Fibroblast of lung (primary cell): Measurements from ENCODE around the gene MEG3. TPM values are rescaled to one million over a fixed set of nuclear protein-coding genes. Genes with fewer than 3 reads are reported as not detected.

Source experiments
- DNase-seq, 2 donors: peaks; one replicate each; pipeline versions ENCODE4 v3.0.0 to v3.0.0-alpha.2; 2010; ENCODE audit warnings: low read depth in 2 of 2
- H2AFZ ChIP-seq: 2 replicates; pipeline ENCODE4 v1.5.1; 2012; ENCODE audit warnings: low read length, control low read depth, inconsistent platforms
- H3K27ac ChIP-seq: 2 replicates; pipeline ENCODE4 v1.5.1; 2011; ENCODE audit warnings: low read length, control low read depth; ENCODE audit not compliant: insufficient read depth
- H3K27me3 ChIP-seq: 2 replicates; pipeline ENCODE4 v1.5.1; 2011; ENCODE audit warnings: mild to moderate bottlenecking, low read length; ENCODE audit not compliant: control insufficient read depth, insufficient read depth
- H3K36me3 ChIP-seq: 2 replicates; pipeline ENCODE4 v1.5.1; 2011; ENCODE audit warnings: low read length; ENCODE audit not compliant: control insufficient read depth, insufficient read depth
- H3K4me1 ChIP-seq: 2 replicates; pipeline ENCODE4 v1.5.1; 2011; ENCODE audit warnings: low read length; ENCODE audit not compliant: control insufficient read depth, insufficient read depth; ENCODE audit errors: extremely low read depth
- H3K4me2 ChIP-seq: 2 replicates; pipeline ENCODE4 v1.5.1; 2011; ENCODE audit warnings: low read length, control low read depth; ENCODE audit not compliant: insufficient read depth; ENCODE audit errors: extremely low read depth
- H3K4me3 ChIP-seq, 4 experiments: fragments of 200-600 bp in 1 of 4; sonication (generic) in 1 of 4; replicated peaks in 1 of 4; 2 replicates each; pipeline ENCODE4 v1.5.1; 2011 to 2016; ENCODE audit warnings: low read length in 4 of 4, low read depth in 3 of 4, mild to moderate bottlenecking in 3 of 4, control low read depth in 2 of 4, inconsistent platforms in 1 of 4, mixed read lengths in 1 of 4; ENCODE audit not compliant: insufficient read depth in 1 of 4; ENCODE audit errors: control extremely low read depth in 1 of 4
- H3K79me2 ChIP-seq: 2 replicates; pipeline ENCODE4 v1.5.1; 2012; ENCODE audit warnings: mild to moderate bottlenecking, low read length, inconsistent platforms; ENCODE audit not compliant: control insufficient read depth, insufficient read depth
- H3K9ac ChIP-seq: 2 replicates; pipeline ENCODE4 v1.5.1; 2011; ENCODE audit warnings: mild to moderate bottlenecking, low read length, control low read depth; ENCODE audit not compliant: insufficient read depth
- H3K9me3 ChIP-seq: 2 replicates; pipeline ENCODE4 v1.5.1; 2012; ENCODE audit warnings: low read depth, low read length; ENCODE audit not compliant: control insufficient read depth, insufficient read depth
- H4K20me1 ChIP-seq: 2 replicates; pipeline ENCODE4 v1.5.1; 2011; ENCODE audit warnings: low read length; ENCODE audit not compliant: control insufficient read depth, insufficient read depth; ENCODE audit errors: extremely low read depth
- CTCF ChIP-seq, 2 donors: IDR thresholded peaks in 1 of 2; conservative IDR thresholded peaks in 1 of 2; 1 replicate in 1 of 2; 2 replicates in 1 of 2; pipeline ENCODE4 v1.5.1; 2011 to 2012; ENCODE audit warnings: low read length in 2 of 2, control low read depth in 1 of 2, inconsistent platforms in 1 of 2, low read depth in 1 of 2, mild to moderate bottlenecking in 1 of 2
- EZH2 ChIP-seq: IDR thresholded peaks from 2 replicates; pipeline ENCODE4 v1.5.1; 2012; ENCODE audit warnings: low read length, control low read depth, mild to moderate bottlenecking; ENCODE audit errors: missing control alignments
- polyA plus RNA-seq, 2 donors: library from polyadenylated mRNA; depleted of rRNA in 1 of 2; stranded (reverse) in 1 of 2; unstranded in 1 of 2; fragments of >200 nt; gene quantifications; 2 replicates each; pipeline ENCODE4 v1.2.1, GENCODE V29; 2011 to 2012; ENCODE audit warnings: missing spikeins in 1 of 2
- total RNA-seq: library from RNA; depleted of rRNA; stranded (reverse); fragments of >200 nt; gene quantifications from 2 replicates; pipeline ENCODE4 v1.2.1, GENCODE V29; 2014

The MEG3 gene
- total and polyA plus RNA-seq, 2 donors (not counting 1 experiment from before 2014, with no cell fraction given): 104 to 182 TPM

GRCh38 chr14:100884456-100884855 lies 58.5 kb downstream of the MEG3 start:
- H3K4me2 ChIP-seq: no peak overlapping the region
- TF ChIP-seq EZH2: no peak
- no peak for TF ChIP-seq CTCF (conservative IDR thresholded peaks at IDR 0.05 in 1 of 2, IDR thresholded peaks at IDR 0.05 in 1 of 2; ENCODE audit: low read depth in 1 of 2, low read length in 2 of 2)
- no peak for DNase-seq
- no peak overlapping the region for H3K4me3 ChIP-seq
- H3K36me3 ChIP-seq: peaks cover 12% of the 10 kb centered on the region
- no peaks in the 10 kb centered on the region for H3K9me3 ChIP-seq
- H3K27ac ChIP-seq: no peak overlapping the region
- H3K27me3 ChIP-seq: no peaks in the 10 kb centered on the region
- H3K9ac ChIP-seq: no peak overlapping the region
- no peaks in the 10 kb centered on the region for H3K4me1 ChIP-seq
- no peaks in the 10 kb centered on the region for H4K20me1 ChIP-seq
- no peak overlapping the region for H2AFZ ChIP-seq
- H3K79me2 ChIP-seq: no peaks in the 10 kb centered on the region

GRCh38 chr14:100885196-100885595 lies 59.3 kb downstream of the MEG3 start:
- H4K20me1 ChIP-seq: no peaks in the 10 kb centered on the region
- no peak overlapping the region for H2AFZ ChIP-seq
- no peak for DNase-seq
- no peaks in the 10 kb centered on the region for H3K79me2 ChIP-seq
- peaks cover 14% of the 10 kb centered on the region for H3K36me3 ChIP-seq
- H3K27me3 ChIP-seq: no peaks in the 10 kb centered on the region
- H3K27ac ChIP-seq: no peak overlapping the region
- no peak overlapping the region for H3K9ac ChIP-seq
- no peaks in the 10 kb centered on the region for H3K9me3 ChIP-seq
- H3K4me3 ChIP-seq: no peak overlapping the region
- H3K4me2 ChIP-seq: no peak overlapping the region
- no peak for TF ChIP-seq EZH2
- TF ChIP-seq CTCF (conservative IDR thresholded peaks at IDR 0.05 in 1 of 2, IDR thresholded peaks at IDR 0.05 in 1 of 2; ENCODE audit: low read depth in 1 of 2, low read length in 2 of 2): no peak
- no peaks in the 10 kb centered on the region for H3K4me1 ChIP-seq

- Histone ChIP-seq H3K27me3 (no peaks in the 10 kb centered on the region), H3K79me2 (no peaks in the 10 kb centered on the region), H3K9ac (no peak overlapping the region), H3K27ac (no peak overlapping the region), H3K4me2 (no peak overlapping the region), H4K20me1 (no peaks in the 10 kb centered on the region), H3K36me3 (peaks cover 12% of the 10 kb centered on the region), H3K9me3 (no peaks in the 10 kb centered on the region), H3K4me1 (no peaks in the 10 kb centered on the region), H2AFZ (no peak overlapping the region), H3K4me3 (no peak overlapping the region)
- no peak for DNase-seq
- TF ChIP-seq EZH2: no peak
- TF ChIP-seq CTCF (conservative IDR thresholded peaks at IDR 0.05 in 1 of 2, IDR thresholded peaks at IDR 0.05 in 1 of 2; ENCODE audit: low read depth in 1 of 2, low read length in 2 of 2): no peak
These were observed 59.7 kb downstream of the MEG3 start for GRCh38 chr14:100885617-100886016.
